WTC11 (cell line): ENCODE data around the gene QRFP. TPM values are rescaled to one million over a fixed set of nuclear protein-coding genes. Genes with fewer than 3 reads are reported as not detected.
A peak's percentile ranks its signal among the peaks of the same experiment; 100 is the strongest.

Source experiments
- ATAC-seq: fragments of 200-7000 bp; cut with Tn5 transposase; 2 replicates; pipeline ENCODE4 v1.10.0; 2021; ENCODE audit warnings: mild to moderate bottlenecking, moderate library complexity
- CTCF ChIA-PET: fragments of 300-600 bp; sonication (Branson Sonifier 250); formaldehyde crosslinking; loops from one replicate; lab custom pipeline; 2021; ENCODE audit warnings: antibody characterized with exemption; lab: Charles Lee
- POLR2A ChIA-PET: fragments of 350-600 bp; sonication (Branson Sonifier 250); formaldehyde crosslinking; loops from one replicate; lab custom pipeline; 2021; ENCODE audit warnings: antibody characterized with exemption; lab: Charles Lee
- DNase-seq: peaks from one replicate; pipeline ENCODE4 v3.0.0; 2021; ENCODE audit warnings: low spot score
- H3K27ac Mint-ChIP-seq: 2 replicates; pipeline ENCODE4 v1.8.0; 2021; ENCODE audit warnings: mixed read lengths
- H3K27me3 Mint-ChIP-seq: 2 replicates; pipeline ENCODE4 v1.8.0; 2021; ENCODE audit warnings: low read depth, mild to moderate bottlenecking, moderate library complexity, mixed read lengths
- H3K36me3 Mint-ChIP-seq: 2 replicates; pipeline ENCODE4 v1.8.0; 2021; ENCODE audit warnings: mixed read lengths
- H3K4me1 Mint-ChIP-seq: 2 replicates; pipeline ENCODE4 v1.8.0; 2022; ENCODE audit warnings: mixed read lengths
- H3K4me3 Mint-ChIP-seq: 2 replicates; pipeline ENCODE4 v1.8.0; 2021; ENCODE audit warnings: mild to moderate bottlenecking, moderate library complexity, mixed read lengths
- H3K9me3 Mint-ChIP-seq: 2 replicates; pipeline ENCODE4 v1.8.0; 2021; ENCODE audit warnings: mixed read lengths
- FOXK1 ChIP-seq: sonication (generic); formaldehyde crosslinking; IDR thresholded peaks from 2 replicates; pipeline ENCODE4 v1.8.0; 2022; ENCODE audit warnings: mild to moderate bottlenecking, moderate library complexity, missing genetic modification reagents
- HMGA2 ChIP-seq: fragments of 250-450 bp; sonication (Bioruptor Pico); IDR thresholded peaks from 2 replicates; pipeline ENCODE4 v1.4.0; 2021; ENCODE audit warnings: mild to moderate bottlenecking, moderate library complexity
- IRF2 ChIP-seq: sonication (generic); formaldehyde crosslinking; IDR thresholded peaks from 2 replicates; pipeline ENCODE4 v1.8.0; 2022; ENCODE audit warnings: low read depth, missing genetic modification reagents, borderline replicate concordance
- JAZF1 ChIP-seq: fragments of 250-450 bp; sonication (Bioruptor Pico); IDR thresholded peaks from 2 replicates; pipeline ENCODE4 v1.9.0; 2021; ENCODE audit warnings: moderate library complexity, mild to moderate bottlenecking, inconsistent platforms
- JUN ChIP-seq: sonication (generic); formaldehyde crosslinking; IDR thresholded peaks from 2 replicates; pipeline ENCODE4 v1.8.0; 2023; ENCODE audit warnings: mild to moderate bottlenecking, missing genetic modification reagents
- MYBL2 ChIP-seq: sonication (generic); formaldehyde crosslinking; IDR thresholded peaks from 2 replicates; pipeline ENCODE4 v1.8.1; 2023; ENCODE audit warnings: mild to moderate bottlenecking, moderate library complexity, missing genetic modification reagents
- NFATC4 ChIP-seq: fragments of 250-450 bp; sonication (Bioruptor Pico); IDR thresholded peaks from 2 replicates; pipeline ENCODE4 v1.9.0; 2021; ENCODE audit warnings: mild to moderate bottlenecking
- NFYB ChIP-seq: sonication (generic); formaldehyde crosslinking; conservative IDR thresholded peaks from 2 replicates; pipeline ENCODE4 v1.8.0; 2022; ENCODE audit warnings: low read depth, missing genetic modification reagents
- NR2C2 ChIP-seq: sonication (generic); formaldehyde crosslinking; IDR thresholded peaks from 2 replicates; pipeline ENCODE4 v1.8.0; 2022; ENCODE audit warnings: mild to moderate bottlenecking, missing genetic modification reagents
- ZNF263 ChIP-seq: sonication (generic); formaldehyde crosslinking; IDR thresholded peaks from 2 replicates; pipeline ENCODE4 v1.8.1; 2022; ENCODE audit warnings: low read depth, mild to moderate bottlenecking, moderate library complexity, missing genetic modification reagents
- ZNF416 ChIP-seq: fragments of 250-450 bp; sonication (Bioruptor Pico); IDR thresholded peaks from 2 replicates; pipeline ENCODE4 v1.9.0; 2021; ENCODE audit warnings: mild to moderate bottlenecking, inconsistent platforms
- total RNA-seq: library from RNA; stranded (reverse); gene quantifications from 3 replicates; pipeline ENCODE4 v1.2.3, GENCODE V29; 2021
- TF ChIP-seq, protein P1 (sequence below): sonication (generic); formaldehyde crosslinking; conservative IDR thresholded peaks from 2 replicates; pipeline ENCODE4 v1.8.1; 2023; ENCODE audit warnings: mild to moderate bottlenecking, low read depth, missing genetic modification reagents, moderate library complexity
- TF ChIP-seq, protein P2 (sequence below): sonication (generic); formaldehyde crosslinking; IDR thresholded peaks from 2 replicates; pipeline ENCODE4 v1.8.0; 2022; ENCODE audit warnings: mild to moderate bottlenecking, missing genetic modification reagents
- TF ChIP-seq, protein P3 (sequence below): fragments of 250-450 bp; sonication (Bioruptor Pico); IDR thresholded peaks from 2 replicates; pipeline ENCODE4 v1.9.0; 2021; ENCODE audit warnings: moderate library complexity, mild to moderate bottlenecking, inconsistent platforms, borderline replicate concordance
- TF ChIP-seq, protein P4 (sequence below): fragments of 250-450 bp; sonication (Bioruptor Pico); IDR thresholded peaks from 2 replicates; pipeline ENCODE4 v2.1.2; 2022; ENCODE audit warnings: mild to moderate bottlenecking, moderate library complexity
- TF ChIP-seq, protein P5 (sequence below): sonication (generic); formaldehyde crosslinking; IDR thresholded peaks from 2 replicates; pipeline ENCODE4 v1.8.1; 2022; ENCODE audit warnings: missing genetic modification reagents, borderline replicate concordance

Gene QRFP
- total RNA-seq, 1 experiment from 2014 or later, result not detected

DNA sequence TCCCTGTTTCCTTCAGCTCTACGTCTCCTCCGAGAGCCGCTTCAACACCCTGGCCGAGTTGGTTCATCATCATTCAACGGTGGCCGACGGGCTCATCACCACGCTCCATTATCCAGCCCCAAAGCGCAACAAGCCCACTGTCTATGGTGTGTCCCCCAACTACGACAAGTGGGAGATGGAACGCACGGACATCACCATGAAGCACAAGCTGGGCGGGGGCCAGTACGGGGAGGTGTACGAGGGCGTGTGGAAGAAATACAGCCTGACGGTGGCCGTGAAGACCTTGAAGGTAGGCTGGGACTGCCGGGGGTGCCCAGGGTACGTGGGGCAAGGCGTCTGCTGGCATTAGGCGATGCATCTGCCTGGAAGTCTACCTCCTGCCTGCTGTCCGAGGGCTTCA is 33.9 kb downstream of the QRFP start (continued):
- TF ChIP-seq, protein P1, sequence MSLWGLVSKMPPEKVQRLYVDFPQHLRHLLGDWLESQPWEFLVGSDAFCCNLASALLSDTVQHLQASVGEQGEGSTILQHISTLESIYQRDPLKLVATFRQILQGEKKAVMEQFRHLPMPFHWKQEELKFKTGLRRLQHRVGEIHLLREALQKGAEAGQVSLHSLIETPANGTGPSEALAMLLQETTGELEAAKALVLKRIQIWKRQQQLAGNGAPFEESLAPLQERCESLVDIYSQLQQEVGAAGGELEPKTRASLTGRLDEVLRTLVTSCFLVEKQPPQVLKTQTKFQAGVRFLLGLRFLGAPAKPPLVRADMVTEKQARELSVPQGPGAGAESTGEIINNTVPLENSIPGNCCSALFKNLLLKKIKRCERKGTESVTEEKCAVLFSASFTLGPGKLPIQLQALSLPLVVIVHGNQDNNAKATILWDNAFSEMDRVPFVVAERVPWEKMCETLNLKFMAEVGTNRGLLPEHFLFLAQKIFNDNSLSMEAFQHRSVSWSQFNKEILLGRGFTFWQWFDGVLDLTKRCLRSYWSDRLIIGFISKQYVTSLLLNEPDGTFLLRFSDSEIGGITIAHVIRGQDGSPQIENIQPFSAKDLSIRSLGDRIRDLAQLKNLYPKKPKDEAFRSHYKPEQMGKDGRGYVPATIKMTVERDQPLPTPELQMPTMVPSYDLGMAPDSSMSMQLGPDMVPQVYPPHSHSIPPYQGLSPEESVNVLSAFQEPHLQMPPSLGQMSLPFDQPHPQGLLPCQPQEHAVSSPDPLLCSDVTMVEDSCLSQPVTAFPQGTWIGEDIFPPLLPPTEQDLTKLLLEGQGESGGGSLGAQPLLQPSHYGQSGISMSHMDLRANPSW (CRISPR knock-in tag), result no peak
- TF ChIP-seq NR2C2, result no peak
- no peak for TF ChIP-seq ZNF263 (CRISPR knock-in tag)
- TF ChIP-seq, protein P2, sequence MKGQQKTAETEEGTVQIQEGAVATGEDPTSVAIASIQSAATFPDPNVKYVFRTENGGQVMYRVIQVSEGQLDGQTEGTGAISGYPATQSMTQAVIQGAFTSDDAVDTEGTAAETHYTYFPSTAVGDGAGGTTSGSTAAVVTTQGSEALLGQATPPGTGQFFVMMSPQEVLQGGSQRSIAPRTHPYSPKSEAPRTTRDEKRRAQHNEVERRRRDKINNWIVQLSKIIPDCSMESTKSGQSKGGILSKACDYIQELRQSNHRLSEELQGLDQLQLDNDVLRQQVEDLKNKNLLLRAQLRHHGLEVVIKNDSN (CRISPR knock-in tag), result no peak
- no peak for TF ChIP-seq ZNF416 (CRISPR knock-in tag)
- TF ChIP-seq JAZF1 (CRISPR knock-in tag), result no peak

DNA sequence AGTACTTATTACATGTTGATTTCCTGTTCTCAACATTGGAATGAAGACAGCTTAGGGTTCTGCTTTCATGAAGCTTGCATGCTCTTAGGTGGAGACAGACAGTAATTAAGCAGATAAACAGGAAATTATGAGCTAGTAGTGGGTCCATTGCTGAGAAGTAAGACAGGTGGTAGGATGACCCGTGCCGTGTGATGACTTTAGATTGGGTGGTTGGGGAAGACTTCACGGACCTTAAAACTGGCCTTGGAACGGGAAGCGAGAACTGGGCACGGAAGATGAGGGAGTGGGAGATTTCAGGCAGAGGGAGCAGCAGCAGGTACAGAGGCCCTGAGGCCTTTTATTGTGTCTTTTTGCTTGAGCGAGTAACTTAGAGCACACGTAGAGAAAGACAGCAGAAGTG is 34.4 kb downstream of the QRFP start:
- POLR2A ChIA-PET, result no interaction called here
- Mint-ChIP-seq H3K27ac (peak overlapping the region; percentile 64), H3K4me1 (peaks cover 25% of the 10 kb centered on the region), H3K36me3 (peaks cover 26% of the 10 kb centered on the region), H3K4me3 (no peak overlapping the region), H3K27me3 (no peaks in the 10 kb centered on the region), H3K9me3 (no peaks in the 10 kb centered on the region)
- DNase-seq (no peak), ATAC-seq (no peak)
- TF ChIP-seq HMGA2 (no peak), ZNF416 (CRISPR knock-in tag) (no peak), NFATC4 (CRISPR knock-in tag) (no peak), FOXK1 (CRISPR knock-in tag) (no peak), MYBL2 (no peak), JUN (CRISPR knock-in tag) (no peak), ZNF263 (CRISPR knock-in tag) (no peak), IRF2 (CRISPR knock-in tag) (no peak), NFYB (no peak)
- TF ChIP-seq, protein P1 (CRISPR knock-in tag), result no peak
- TF ChIP-seq, protein P3, sequence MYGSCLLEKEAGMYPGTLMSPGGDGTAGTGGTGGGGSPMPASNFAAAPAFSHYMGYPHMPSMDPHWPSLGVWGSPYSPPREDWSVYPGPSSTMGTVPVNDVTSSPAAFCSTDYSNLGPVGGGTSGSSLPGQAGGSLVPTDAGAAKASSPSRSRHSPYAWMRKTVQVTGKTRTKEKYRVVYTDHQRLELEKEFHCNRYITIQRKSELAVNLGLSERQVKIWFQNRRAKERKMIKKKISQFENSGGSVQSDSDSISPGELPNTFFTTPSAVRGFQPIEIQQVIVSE (CRISPR knock-in tag), result no peak
- TF ChIP-seq, protein P2 (CRISPR knock-in tag), result no peak
- TF ChIP-seq, protein P4, sequence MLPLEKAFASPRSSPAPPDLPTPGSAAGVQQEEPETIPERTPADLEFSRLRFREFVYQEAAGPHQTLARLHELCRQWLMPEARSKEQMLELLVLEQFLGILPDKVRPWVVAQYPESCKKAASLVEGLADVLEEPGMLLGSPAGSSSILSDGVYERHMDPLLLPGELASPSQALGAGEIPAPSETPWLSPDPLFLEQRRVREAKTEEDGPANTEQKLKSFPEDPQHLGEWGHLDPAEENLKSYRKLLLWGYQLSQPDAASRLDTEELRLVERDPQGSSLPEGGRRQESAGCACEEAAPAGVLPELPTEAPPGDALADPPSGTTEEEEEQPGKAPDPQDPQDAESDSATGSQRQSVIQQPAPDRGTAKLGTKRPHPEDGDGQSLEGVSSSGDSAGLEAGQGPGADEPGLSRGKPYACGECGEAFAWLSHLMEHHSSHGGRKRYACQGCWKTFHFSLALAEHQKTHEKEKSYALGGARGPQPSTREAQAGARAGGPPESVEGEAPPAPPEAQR (CRISPR knock-in tag), result no peak
- TF ChIP-seq, protein P5, sequence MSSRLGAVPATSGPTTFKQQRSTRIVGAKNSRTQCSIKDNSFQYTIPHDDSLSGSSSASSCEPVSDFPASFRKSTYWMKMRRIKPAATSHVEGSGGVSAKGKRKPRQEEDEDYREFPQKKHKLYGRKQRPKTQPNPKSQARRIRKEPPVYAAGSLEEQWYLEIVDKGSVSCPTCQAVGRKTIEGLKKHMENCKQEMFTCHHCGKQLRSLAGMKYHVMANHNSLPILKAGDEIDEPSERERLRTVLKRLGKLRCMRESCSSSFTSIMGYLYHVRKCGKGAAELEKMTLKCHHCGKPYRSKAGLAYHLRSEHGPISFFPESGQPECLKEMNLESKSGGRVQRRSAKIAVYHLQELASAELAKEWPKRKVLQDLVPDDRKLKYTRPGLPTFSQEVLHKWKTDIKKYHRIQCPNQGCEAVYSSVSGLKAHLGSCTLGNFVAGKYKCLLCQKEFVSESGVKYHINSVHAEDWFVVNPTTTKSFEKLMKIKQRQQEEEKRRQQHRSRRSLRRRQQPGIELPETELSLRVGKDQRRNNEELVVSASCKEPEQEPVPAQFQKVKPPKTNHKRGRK, result no peak
- CTCF ChIA-PET, result interaction anchor here (1.1 to 6.3 kb wide), 12 partner anchors 8 to 401 kb away, joined by 3 to 83 read pairs (median 5); no protein-coding TSS in a partner anchor
